ENCODE measurements around the gene PARG.
"Not testable (repeated sequence)": the region's sequence is repeated elsewhere in the genome, so short reads cannot be mapped to it uniquely, and the experiment has no call there.

PARG gene

DNA sequence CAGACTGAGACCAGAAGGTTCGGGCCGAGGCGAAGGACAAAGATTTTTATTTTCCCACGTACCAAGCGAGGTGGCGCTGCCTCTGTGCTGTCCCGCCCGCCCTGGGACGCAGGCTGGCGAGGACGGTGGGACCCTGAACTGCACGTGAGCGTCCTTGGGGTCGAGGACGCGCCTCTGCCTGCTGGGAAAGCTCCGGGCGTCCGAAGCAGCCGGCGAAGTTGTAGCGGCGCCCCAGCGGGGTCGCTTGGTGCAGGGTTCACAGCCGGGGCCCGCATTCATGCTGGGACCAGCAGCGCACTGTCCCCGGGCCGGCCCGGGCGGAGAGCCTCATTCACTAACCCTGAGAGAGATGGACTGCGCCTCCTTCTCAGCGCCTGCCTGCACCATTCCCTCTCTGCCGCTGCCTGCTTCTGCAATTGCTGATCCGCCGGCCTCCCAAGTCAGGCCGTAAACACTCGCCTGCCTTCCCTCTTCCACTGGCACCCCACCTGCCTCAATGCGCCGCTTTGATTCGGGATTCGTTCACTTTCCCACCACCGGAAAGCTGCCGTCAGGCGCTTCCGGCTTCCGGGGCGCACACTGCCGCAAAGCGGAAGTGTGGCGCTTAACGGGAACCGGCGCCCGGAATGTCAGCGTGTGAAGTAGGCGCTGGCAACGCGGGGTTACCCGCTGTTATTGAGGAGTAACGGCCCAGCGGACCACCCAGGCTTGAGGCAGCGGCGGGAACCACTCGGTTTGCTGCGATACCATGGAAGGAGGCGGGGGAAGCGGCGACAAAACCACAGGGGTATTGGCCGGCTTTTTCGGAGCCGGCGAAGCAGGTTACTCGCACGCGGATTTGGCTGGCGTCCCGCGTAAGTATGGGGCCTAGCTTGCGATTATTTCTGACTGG, at the start of gene PARG, which contains the start of gene TIMM23B:
Gene PARG (minus strand): TSS at position 581 of the 892 bp plus-strand sequence. CDS start 302 bp downstream, at position 279.
Gene TIMM23B (plus strand): TSS at position 607 of the 892 bp plus-strand sequence. CDS start 142 bp downstream, at position 749.
- peak; percentile 73 for DNase-seq

DNA sequence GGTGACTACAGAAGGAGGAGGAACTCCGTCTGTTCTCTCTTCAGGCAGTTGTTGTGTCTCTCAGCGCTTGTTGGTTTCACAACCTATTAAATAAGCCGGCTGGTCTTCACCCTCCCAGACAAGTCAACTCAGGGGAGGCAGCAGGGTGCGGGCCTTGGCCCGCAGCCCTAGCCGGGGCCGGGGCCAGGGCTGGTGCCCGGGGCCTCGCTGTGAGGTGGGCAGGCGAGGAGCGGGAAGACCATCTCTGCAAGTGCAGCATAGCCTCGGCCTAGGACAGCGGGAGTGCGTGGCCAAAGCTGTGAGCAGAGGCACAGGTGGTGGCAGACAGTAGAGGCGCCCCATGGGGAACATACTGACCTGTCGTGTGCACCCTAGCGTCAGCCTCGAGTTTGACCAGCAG, 46.5 kb upstream of the PARG start, which contains the start of gene AGAP6:
Gene AGAP6 (plus strand): TSS at position 31 of the 400 bp plus-strand sequence. CDS start 310 bp downstream, at position 341.
- not testable (repeated sequence) for DNase-seq

GRCh38 chr10:49987207-49987606, 45.4 kb upstream of the PARG start:
- DNase-seq = not testable (repeated sequence)

GRCh38 chr10:49977756-49978155, 35.9 kb upstream of the PARG start:
- DNase-seq = not testable (repeated sequence)

DNA sequence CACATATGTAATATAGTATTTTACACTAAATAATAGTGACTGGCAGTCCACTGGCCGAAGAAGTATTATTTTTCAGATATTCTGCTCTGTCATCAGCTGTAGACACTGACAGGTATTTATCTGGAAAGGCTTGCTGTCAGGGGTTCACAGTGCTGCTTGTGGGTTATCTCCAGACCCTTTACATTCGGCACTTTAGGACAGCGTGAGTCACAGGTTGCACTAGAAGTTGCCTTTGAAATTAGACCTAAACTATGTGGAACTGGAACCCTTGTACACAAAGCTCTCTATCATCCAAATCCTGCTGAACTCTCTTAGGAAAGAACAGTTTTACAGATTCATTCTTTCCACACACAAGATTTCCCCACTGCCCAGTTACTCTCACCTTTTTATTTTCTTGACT, 30.3 kb upstream of the PARG start:
- not testable (repeated sequence) for DNase-seq

- DNase-seq = not testable (repeated sequence)
These were observed 29.6 kb upstream of the PARG start for GRCh38 chr10:49971466-49971865.

DNA sequence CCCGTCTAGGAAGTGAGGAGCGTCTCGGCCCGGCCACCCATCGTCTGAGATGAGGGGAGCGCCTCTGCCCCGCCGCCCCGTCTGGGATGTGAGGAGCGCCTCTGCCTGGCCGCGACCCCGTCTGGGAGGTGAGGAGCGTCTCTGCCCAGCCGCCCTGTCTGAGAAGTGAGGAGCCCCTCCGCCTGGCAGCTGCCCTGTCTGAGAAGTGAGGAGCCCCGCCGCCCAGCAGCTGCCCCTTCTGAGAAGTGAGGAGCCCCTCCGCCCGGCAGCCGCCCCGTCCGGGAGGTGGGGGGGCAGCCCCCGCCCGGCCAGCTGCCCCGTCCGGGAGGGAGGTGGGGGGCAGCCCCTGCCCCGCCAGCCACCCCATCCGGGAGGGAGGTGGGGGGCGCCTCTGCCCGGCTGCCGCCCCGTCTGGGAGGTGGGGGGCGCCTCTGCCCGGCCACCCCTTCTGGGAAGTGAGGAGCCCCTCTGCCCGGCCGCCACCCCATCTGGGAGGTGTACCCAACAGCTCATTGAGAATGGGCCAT, 28.6 kb upstream of the PARG start:
- not testable (repeated sequence) for DNase-seq

DNA sequence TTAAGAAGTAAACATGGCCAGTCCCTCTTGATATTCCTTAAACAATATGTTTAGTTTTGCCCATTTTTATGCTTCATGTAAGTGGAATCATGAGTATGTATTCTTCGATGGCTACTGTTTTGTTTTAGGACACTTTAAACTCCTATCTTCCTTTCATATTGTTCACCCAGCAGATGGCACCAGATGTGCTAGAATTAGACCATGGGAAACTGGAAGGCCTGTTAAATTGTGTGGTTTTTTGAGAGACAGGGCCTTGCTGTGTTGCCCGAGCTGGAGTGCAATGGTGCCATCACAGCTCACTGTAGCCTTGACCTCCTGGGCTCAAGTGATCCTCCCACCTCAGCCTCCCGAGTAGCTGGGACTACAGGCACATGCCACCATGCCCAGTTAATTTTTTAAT, 11.3 kb upstream of the PARG start:
- not testable (repeated sequence) for DNase-seq

DNA sequence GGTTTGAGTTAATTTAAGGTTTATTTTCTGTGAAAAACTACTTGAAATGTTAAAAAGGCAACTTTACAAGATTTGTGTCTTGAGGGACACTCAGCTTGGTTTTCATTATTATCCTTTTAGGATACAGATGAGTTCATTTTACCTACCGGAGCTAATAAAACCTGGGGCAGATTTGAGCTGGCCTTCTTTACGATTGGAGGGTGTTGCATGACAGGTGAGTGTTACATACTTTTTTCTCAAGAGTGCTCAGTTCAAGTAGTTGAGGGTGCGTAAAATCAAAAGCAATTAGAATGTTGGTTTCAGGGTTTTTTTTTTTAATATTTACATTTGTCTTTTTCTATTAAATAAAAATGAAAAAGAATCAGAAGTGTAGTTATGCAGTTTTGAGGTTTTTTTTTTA, 10.2 kb upstream of the PARG start:
- DNase-seq = not testable (repeated sequence)

DNA sequence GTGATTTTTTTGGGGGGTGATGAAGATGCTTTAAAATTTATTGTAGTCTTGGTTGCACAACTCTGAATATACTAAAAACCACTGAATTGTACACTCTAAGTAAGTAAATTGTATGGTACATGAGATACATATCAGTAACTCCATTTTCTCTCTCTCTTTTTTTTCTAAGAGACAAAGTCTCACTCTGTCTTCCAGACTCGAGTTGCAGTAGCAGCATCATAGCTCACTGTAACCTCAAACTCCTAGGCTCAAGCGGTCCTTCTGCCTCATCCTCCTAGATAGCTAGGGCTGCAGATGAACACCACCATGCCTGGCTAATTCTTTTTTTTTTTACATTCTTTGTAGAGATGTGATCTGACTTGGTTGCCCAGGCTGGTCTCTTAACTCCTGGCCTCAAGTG, 6.9 kb upstream of the PARG start:
- not testable (repeated sequence) for DNase-seq

GRCh38 chr10:49948142-49948541, 6.3 kb upstream of the PARG start:
- DNase-seq = not testable (repeated sequence)

DNA sequence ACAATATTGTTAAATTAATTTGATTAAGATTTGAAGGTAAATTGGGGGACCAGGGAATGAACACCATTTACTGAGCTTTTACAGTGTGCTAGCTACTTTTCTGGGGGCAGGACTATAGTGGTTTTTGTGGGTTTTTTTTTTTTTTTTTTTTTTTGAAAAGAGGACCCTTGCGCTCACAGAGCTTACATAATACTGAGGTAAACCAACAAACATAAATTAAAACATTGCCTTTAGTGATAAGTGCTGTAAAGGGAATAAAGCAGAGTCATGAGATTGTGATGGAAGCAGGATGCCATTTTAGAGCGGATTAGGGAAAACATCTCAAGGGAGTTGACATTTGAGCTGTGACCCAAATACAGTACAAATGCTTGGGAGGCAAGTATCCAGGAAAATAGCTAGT, 1.8 kb upstream of the PARG start:
- DNase-seq = not testable (repeated sequence)

- DNase-seq = not testable (repeated sequence)
These were observed 495 bp upstream of the PARG start for GRCh38 chr10:49942339-49942705.

- not testable (repeated sequence) for DNase-seq
These were observed 9.7 kb downstream of the PARG start for GRCh38 chr10:49931959-49932728.

DNA sequence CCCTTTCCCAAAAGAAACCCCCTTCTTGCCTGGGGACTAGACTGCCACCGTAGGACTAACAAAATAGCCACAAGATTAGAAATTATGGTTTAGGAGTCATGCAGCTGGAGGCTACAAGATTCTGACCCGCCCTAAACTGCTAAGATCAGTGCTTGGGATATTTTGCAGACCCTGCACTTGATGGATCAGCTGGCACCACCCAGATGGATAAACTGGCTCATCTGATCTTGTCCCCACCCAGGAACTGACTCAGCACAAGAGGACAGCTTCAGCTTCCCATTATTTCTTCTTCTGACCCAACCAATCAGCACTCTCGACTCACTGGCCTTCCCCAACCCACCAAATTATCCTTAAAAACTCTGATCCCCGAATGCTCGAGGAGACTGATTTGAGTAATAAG, 10.6 kb downstream of the PARG start:
- not testable (repeated sequence) for DNase-seq

GRCh38 chr10:49923572-49923971, 18.3 kb downstream of the PARG start:
- DNase-seq = not testable (repeated sequence)

DNA sequence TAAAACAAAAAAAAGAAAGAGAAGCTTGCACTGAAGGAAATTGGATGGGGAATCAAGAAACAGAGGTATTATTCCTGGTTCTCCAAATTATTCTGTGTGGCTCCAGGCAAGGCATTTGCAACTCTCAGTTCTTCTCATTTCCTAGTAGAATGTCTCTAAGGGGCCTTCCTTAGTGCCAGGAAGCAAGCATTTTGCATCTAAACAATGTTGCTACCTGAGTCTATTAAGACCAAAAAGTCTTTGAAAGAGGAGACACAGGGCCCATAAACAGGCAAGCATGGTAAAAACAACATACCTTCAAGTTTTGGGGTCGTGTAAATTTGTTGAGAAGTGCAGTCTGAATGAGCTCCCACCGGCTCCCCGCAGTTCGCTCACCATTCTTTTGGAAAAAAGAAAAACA, 19.8 kb downstream of the PARG start:
- not testable (repeated sequence) for DNase-seq

- DNase-seq = not testable (repeated sequence)
These were observed 23.9 kb downstream of the PARG start for GRCh38 chr10:49917927-49918326.

GRCh38 chr10:49916451-49916850, 25.4 kb downstream of the PARG start:
- DNase-seq = not testable (repeated sequence)

- not testable (repeated sequence) for DNase-seq
These were observed 31.5 kb downstream of the PARG start for GRCh38 chr10:49910295-49910694.

DNA sequence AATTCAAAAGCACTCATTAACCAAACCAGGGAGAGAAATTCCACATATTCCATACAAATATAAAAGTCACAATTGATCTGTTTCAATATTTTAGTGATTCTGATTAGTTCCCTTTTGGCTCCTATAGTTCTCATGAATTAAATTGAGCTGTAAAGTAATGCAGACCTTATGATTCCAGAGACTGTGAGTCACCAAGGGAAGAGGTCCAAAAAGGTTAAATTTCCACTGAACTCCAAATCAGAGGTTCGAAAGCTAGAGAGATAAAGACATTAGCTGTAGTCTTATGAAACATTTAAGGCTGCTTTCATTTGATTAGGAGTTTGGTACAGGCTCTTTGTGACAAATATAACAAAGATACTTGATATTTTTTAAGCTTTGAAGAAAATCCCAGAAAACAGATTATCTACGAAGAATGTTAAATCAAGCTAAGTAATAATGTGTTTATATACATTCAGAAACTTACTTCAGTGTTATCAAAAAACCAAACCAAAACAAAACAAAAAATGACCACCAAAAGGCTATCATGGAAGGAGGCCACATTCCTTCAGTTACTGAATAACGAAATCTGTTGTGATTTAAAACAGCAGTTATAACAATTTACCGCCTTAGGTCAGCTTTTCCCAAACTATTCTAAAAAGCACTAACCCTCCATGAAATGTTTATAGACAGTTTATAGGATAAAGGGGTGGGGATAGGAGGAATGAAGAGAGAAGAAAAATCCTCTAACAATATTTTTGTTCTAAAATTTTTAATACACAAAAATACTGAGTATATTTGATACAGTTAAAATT, 33.3 kb downstream of the PARG start:
- DNase-seq = not testable (repeated sequence)

DNA sequence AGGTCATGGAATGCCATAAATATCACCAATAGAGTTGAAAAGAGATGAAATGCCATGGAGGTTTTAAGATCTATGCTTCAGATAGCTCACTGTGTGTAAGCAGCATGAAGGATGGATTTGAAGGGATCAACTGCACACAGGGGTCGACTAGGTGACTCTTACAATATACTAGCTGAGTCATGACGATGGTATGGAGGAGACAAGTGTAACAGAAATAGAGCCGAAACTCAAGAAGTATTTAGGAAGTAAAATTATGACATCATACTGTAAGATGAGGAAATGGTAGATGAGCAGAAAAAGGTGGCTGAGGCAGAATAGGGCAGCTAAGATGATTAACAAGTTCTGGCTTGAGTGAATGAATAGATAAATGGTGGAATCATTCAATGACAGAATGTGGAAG, 38.0 kb downstream of the PARG start:
- not testable (repeated sequence) for DNase-seq
